ENCODE data around the gene PSMC4.
A peak's percentile ranks its signal among the peaks of the same experiment; 100 is the strongest.
"Not testable (repeated sequence)": the region's sequence is repeated elsewhere in the genome, so short reads cannot be mapped to it uniquely, and the experiment has no call there.

The PSMC4 gene

DNA sequence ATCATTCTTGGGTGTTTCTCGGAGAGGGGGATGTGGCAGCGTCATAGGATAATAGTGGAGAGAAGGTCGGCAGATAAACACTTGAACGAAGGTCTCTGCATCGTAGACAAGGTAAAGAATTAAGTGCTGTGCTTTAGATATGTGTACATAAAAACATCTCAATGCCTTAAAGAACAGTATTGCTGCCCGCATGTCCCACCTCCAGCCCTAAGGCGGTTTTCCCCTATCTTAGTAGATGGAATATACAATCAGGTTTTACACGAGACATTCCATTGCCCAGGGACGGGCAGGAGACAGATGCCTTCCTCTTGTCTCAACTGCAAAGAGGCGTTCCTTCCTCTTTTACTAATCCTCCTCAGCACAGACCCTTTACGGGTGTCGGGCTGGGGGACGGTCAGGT is 11.6 kb upstream of the PSMC4 start:
- H3K9me3 Mint-ChIP-seq; H3K27me3 Mint-ChIP-seq (ENCODE audit: low read depth); H3K36me3 Mint-ChIP-seq (ENCODE audit: low read depth): not testable (repeated sequence)
- Mint-ChIP-seq H3K4me1 (ENCODE audit: low read depth) (peaks cover 32% of the 10 kb centered on the region), H3K4me3 (peak overlapping the region; percentile 16), H3K27ac (peak overlapping the region; percentile 55)

DNA sequence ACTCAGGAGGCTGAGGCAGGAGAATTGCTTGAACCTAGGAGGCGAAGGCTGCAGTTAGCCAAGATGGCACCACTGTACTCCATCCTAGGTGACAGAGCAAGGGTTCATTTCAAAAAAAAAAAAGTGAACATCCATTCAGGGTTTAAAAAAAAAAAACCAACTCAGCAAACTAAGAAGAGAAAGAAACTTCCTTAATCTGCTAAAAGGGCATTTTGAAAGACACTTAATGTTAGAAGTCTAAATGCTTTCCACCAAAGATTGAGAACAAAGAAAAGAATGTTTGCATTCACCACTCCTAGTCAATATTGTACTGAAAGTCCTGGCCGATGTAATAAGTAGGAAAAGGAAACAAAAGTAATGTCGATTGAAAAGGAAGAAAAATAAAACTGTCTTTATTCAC is 7.1 kb upstream of the PSMC4 start:
- H3K4me3 Mint-ChIP-seq, result no peak overlapping the region
- H3K9me3 Mint-ChIP-seq, result no peaks in the 10 kb centered on the region
- H3K27me3 Mint-ChIP-seq (ENCODE audit: low read depth), result no peaks in the 10 kb centered on the region
- peaks cover 37% of the 10 kb centered on the region for H3K4me1 Mint-ChIP-seq (ENCODE audit: low read depth)
- peaks cover 11% of the 10 kb centered on the region for H3K36me3 Mint-ChIP-seq (ENCODE audit: low read depth)
- no peak overlapping the region for H3K27ac Mint-ChIP-seq

DNA sequence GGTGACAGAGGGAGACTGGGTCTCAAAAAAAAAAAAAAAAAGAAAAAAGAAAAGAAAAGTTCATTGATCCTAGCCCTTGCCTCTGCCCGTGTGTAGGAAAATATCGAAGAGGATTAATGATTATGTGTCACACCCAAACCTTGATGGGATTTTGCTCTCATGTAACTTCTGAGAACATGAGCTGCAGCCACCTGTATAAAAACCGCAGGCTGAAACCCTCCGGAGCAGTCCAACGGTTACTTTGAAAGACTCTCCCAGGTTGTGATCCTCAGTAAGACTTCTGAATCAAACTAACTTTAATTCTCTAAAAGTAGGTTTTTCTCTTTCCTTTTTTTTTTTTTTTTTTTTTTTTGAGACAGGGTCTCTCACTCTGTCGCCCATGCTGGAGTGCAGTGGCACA is 4.3 kb upstream of the PSMC4 start:
- H3K9me3 Mint-ChIP-seq, result no peaks in the 10 kb centered on the region
- H3K4me3 Mint-ChIP-seq, result no peak overlapping the region
- no peaks in the 10 kb centered on the region for H3K27me3 Mint-ChIP-seq (ENCODE audit: low read depth)
- H3K36me3 Mint-ChIP-seq (ENCODE audit: low read depth), result peaks cover 20% of the 10 kb centered on the region
- no peak overlapping the region for H3K27ac Mint-ChIP-seq
- H3K4me1 Mint-ChIP-seq (ENCODE audit: low read depth), result peaks cover 42% of the 10 kb centered on the region

DNA sequence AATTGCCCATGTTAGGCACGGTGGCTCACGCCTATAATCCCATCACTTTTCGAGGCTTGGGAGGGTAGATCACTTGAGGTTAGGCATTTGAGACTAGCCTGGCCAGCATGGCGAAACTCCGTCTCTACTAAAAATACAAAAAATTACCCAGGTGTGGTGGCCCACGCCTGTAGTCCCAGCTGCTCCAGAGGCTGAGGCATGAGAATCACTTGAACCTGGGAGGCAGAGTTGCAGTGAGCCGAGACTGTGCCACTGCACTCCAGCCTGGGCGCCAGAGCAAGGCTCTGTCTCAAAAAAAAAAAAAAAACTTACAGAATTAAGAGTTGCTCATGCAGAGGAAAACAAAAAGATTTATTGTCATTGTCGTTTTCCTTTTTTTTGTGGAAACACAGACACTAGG is 3.4 kb upstream of the PSMC4 start:
- no peaks in the 10 kb centered on the region for H3K27me3 Mint-ChIP-seq (ENCODE audit: low read depth)

DNA sequence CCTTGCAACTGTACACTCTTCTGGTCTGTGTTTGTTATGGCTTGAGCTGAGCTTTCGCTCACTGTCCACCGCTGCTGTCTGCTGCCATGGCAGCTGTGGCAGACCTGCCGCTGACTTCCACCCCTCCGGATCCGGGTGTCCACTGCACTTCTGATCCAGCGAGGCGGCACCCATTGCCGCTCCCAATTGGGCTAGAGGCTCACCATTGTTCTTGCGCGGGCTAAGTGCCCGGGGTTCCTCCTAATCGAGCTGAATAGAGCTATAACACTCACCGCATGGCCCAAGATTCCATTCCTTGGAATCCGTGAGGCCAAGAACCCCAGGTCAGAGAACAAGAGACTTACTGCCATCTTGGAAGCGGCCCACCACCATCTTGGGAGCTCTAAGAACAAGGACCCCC is 2.2 kb upstream of the PSMC4 start:
- H3K27me3 Mint-ChIP-seq (ENCODE audit: low read depth), result no peaks in the 10 kb centered on the region
- no peak overlapping the region for H3K4me3 Mint-ChIP-seq
- peaks cover 46% of the 10 kb centered on the region for H3K4me1 Mint-ChIP-seq (ENCODE audit: low read depth)
- peaks cover 25% of the 10 kb centered on the region for H3K36me3 Mint-ChIP-seq (ENCODE audit: low read depth)
- H3K9me3 Mint-ChIP-seq, result no peaks in the 10 kb centered on the region
- H3K27ac Mint-ChIP-seq, result peak overlapping the region; percentile 98

More for the DNA sequence above, 3.4 kb upstream of the PSMC4 start:
- Mint-ChIP-seq H3K36me3 (ENCODE audit: low read depth) (peaks cover 22% of the 10 kb centered on the region), H3K4me1 (ENCODE audit: low read depth) (peaks cover 50% of the 10 kb centered on the region), H3K27ac (no peak overlapping the region), H3K4me3 (no peak overlapping the region), H3K9me3 (no peaks in the 10 kb centered on the region)

DNA sequence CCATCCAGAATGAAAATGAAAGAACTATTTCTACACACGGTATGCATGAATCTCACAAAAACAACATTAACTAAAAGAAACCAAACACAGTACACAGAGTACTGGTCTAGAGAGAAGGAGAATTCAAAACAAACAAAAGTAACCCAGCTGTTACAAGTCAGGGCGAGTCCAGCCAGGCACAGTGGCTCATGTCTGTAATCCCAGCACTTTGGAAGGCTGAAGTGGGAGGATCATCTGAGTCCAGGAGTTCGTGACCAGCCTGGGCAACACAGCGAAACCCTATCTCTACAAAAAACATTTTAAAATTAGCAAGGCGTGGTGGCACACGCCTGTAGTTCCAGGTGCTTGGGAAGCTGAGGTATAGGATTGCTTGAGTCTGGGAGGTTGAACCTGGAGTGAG is 1.7 kb upstream of the PSMC4 start:
- Mint-ChIP-seq H3K9me3 (no peaks in the 10 kb centered on the region), H3K4me1 (ENCODE audit: low read depth) (peaks cover 43% of the 10 kb centered on the region), H3K4me3 (peak overlapping the region; percentile 97), H3K36me3 (ENCODE audit: low read depth) (peaks cover 27% of the 10 kb centered on the region), H3K27ac (peak overlapping the region; percentile 98), H3K27me3 (ENCODE audit: low read depth) (no peaks in the 10 kb centered on the region)

DNA sequence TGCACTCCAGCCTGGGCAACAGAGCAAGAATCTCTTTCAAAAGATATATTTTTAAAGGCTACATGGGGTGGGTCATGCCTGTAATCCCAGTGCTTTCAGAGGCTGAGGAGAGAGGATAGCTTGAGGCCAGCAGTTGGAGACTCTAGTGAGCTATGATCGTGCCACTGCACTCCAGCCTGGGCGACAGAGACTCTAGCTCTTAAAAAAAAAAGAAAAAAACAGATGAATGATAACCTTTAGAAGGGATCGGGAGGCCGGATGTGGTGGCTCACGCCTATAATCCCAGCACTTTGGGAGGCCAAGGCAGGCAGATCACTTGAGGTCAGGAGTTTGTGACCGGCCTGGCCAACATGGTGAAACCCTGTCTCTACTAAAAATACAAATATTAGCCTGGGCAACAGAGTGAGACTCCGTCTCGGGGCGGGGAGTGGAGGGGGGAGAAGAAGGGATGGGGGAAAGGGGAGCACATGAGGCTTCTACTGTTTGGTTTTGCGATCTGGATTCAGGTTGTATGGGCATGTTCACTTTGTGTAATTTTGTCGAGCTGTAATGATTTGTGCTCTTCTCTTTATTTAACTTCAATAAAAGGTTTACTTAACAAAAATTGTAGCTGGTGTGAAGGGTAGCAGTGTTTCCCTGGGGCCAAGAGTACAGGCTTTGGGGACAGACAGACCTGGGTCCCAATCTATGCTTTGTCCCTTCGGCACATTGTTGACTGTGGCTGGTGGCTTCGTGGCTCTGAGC is 1.1 kb upstream of the PSMC4 start:
- peak overlapping the region; percentile 97 for H3K4me3 Mint-ChIP-seq
- peaks cover 31% of the 10 kb centered on the region for H3K36me3 Mint-ChIP-seq (ENCODE audit: low read depth)
- H3K27me3 Mint-ChIP-seq (ENCODE audit: low read depth), result no peaks in the 10 kb centered on the region
- peak overlapping the region; percentile 98 for H3K27ac Mint-ChIP-seq
- no peaks in the 10 kb centered on the region for H3K9me3 Mint-ChIP-seq
- peaks cover 43% of the 10 kb centered on the region for H3K4me1 Mint-ChIP-seq (ENCODE audit: low read depth)

DNA sequence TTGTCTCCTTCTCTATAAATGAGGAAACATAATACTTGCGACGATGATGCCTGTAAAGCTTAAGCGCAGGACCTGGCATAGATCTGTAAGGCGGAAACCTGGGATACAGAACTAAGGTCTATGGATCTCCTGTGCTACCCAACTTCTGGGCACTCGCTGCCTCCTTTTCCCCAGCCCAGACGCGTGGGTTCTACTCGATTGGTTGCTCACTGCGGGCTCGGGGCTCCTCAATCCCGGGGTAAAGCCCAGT is 615 bp upstream of the PSMC4 start:
- no peaks in the 10 kb centered on the region for H3K27me3 Mint-ChIP-seq (ENCODE audit: low read depth)
- peaks cover 34% of the 10 kb centered on the region for H3K36me3 Mint-ChIP-seq (ENCODE audit: low read depth)

DNA sequence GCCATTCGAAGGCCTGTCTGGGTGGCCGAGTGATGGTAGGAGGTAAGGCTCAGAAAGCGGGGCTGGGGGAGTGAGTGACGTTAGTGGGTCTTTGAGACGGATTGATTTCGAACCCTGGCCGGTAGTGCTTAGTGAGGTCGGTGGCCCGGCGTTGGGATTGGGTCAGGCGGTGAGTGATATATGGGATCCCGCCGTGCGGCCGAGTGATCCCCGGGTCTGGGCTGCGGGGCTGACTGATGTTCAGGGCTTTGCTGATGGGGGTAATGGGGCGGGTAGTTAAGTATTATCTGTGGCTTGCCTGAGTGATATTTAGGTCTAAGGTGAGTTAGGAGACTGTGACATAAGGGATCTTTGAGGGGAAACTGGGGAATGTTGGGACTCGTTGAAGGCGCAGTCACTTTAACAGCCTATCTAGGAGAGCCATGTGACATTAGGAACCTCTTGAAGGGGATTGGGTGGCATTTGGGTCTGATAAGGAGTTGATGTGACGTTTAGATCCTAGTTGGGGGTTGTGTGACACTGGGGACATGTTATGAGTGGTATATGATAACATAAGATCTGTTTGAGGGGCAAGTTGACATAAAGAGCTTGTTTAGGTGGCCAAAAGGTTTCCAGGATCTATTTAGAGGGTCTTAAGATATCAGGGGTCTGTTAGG is 543 bp downstream of the PSMC4 start:
- H3K36me3 Mint-ChIP-seq (ENCODE audit: low read depth), result peaks cover 40% of the 10 kb centered on the region
- no peaks in the 10 kb centered on the region for H3K27me3 Mint-ChIP-seq (ENCODE audit: low read depth)
- H3K9me3 Mint-ChIP-seq, result no peaks in the 10 kb centered on the region
- peaks cover 43% of the 10 kb centered on the region for H3K4me1 Mint-ChIP-seq (ENCODE audit: low read depth)
- H3K4me3 Mint-ChIP-seq, result peak overlapping the region; percentile 97
- H3K27ac Mint-ChIP-seq, result peak overlapping the region; percentile 98

More for the DNA sequence above, 615 bp upstream of the PSMC4 start:
- Mint-ChIP-seq H3K27ac (peak overlapping the region; percentile 98), H3K4me3 (peak overlapping the region; percentile 97), H3K4me1 (ENCODE audit: low read depth) (peaks cover 43% of the 10 kb centered on the region), H3K9me3 (no peaks in the 10 kb centered on the region)

DNA sequence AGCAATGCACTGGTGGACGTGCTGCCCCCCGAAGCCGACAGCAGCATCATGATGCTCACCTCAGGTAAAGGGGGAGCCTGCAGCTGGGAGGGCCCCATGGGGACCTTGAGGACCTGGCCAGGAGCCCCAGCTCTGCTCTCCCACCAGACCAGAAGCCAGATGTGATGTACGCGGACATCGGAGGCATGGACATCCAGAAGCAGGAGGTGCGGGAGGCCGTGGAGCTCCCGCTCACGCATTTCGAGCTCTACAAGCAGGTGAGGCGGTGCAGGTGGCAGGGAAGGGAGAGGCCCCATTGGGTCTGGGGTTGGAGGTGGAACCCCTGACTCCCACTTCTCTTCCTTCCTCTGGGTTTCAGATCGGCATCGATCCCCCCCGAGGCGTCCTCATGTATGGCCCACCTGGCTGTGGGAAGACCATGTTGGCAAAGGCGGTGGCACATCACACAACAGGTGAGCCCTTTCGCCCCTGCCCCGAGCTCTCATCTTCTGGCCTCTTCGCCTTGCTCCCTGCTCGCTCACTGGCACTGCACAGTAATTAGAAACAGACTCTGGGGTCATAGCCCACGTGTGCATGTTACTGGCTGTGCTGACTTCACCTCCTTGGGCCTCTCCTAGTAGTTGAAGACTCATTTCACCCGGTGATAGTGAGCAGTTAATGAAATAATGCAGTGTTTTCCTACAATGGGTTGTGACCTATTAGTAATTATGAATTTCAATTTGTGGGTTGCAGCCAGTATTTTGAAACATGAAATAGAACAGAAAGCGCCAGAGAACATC is 3.6 kb downstream of the PSMC4 start:
- Mint-ChIP-seq H3K27me3 (ENCODE audit: low read depth) (no peaks in the 10 kb centered on the region), H3K4me3 (no peak overlapping the region), H3K27ac (no peak overlapping the region), H3K36me3 (ENCODE audit: low read depth) (peaks cover 54% of the 10 kb centered on the region), H3K9me3 (no peaks in the 10 kb centered on the region), H3K4me1 (ENCODE audit: low read depth) (peaks cover 23% of the 10 kb centered on the region)

DNA sequence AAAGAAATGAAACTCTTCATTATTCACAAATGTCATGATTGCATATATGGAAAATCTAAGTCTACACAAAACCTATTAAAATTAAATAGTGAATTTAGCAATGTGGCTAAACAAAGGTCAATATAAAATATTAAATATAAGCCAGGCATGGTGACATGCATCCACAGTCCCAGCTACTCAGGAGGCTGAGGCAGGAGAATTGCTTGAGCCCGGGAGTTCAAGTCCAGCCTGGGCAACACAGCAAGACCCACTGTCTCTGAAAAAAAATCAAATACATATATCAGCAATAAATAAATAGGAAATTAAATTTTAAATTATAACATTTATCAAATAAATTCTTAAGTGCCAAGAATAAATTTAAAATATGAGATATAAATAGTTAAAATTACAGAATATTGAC is 11.9 kb downstream of the PSMC4 start:
- peaks cover 86% of the 10 kb centered on the region for H3K36me3 Mint-ChIP-seq (ENCODE audit: low read depth)
- H3K27me3 Mint-ChIP-seq (ENCODE audit: low read depth), result no peaks in the 10 kb centered on the region
- no peaks in the 10 kb centered on the region for H3K4me1 Mint-ChIP-seq (ENCODE audit: low read depth)
- peaks cover 42% of the 10 kb centered on the region for H3K9me3 Mint-ChIP-seq
- no peak overlapping the region for H3K4me3 Mint-ChIP-seq
- H3K27ac Mint-ChIP-seq, result no peak overlapping the region

DNA sequence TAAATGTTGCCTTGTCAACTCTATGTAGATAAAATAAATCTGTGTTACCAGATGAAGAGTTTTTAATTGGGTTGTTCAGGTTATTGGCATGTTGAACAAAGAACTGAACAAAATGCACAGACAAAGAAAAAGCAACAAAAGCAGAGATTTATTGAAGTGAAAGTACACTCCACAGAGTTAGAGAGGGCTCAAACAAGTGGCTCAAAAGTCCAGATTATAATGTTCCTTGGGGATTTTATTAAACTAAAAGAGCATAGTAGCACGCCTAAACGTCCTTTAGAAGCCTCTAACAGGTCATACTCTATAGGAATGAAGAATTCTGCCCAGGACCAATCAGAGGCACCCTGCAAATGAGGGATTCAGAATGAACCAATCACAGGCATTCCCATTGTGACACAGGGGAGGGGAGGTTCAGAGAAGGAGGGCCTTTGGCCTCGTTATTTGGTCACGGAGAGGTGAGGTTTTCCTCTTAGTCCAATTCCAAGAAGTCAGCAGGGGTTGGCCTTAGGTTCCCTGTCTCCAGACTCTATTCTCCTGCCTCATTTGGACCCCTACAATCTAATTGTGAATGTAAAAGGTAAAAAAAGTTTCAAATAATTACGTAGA is 12.8 kb downstream of the PSMC4 start:
- no peak overlapping the region for H3K4me3 Mint-ChIP-seq
- no peaks in the 10 kb centered on the region for H3K27me3 Mint-ChIP-seq (ENCODE audit: low read depth)
- H3K9me3 Mint-ChIP-seq, result peaks cover 43% of the 10 kb centered on the region
- H3K27ac Mint-ChIP-seq, result no peak overlapping the region
- H3K4me1 Mint-ChIP-seq (ENCODE audit: low read depth), result no peaks in the 10 kb centered on the region
- peaks cover 77% of the 10 kb centered on the region for H3K36me3 Mint-ChIP-seq (ENCODE audit: low read depth)

DNA sequence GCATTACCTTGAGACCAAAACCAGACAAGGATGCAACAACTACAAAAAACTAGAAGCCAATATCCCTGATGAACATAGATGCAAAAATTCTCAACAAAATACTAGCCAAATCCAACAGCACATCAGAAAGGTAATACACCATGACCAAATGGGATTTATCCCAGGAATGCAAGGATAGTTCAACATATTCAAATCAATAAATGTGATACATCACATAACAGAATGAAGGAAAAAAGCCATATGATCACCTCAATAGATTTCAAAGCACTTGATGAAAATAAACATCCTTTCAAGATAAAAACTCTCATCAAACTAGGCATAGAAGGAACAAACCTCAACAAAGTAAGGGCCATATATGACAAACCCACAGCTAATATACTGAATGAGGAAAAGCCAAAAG is 15.7 kb downstream of the PSMC4 start:
- H3K4me3 Mint-ChIP-seq, result no peak overlapping the region
- peaks cover 46% of the 10 kb centered on the region for H3K9me3 Mint-ChIP-seq
- H3K27ac Mint-ChIP-seq, result no peak overlapping the region
- peaks cover 6% of the 10 kb centered on the region for H3K4me1 Mint-ChIP-seq (ENCODE audit: low read depth)
- peaks cover 55% of the 10 kb centered on the region for H3K36me3 Mint-ChIP-seq (ENCODE audit: low read depth)
- no peaks in the 10 kb centered on the region for H3K27me3 Mint-ChIP-seq (ENCODE audit: low read depth)

DNA sequence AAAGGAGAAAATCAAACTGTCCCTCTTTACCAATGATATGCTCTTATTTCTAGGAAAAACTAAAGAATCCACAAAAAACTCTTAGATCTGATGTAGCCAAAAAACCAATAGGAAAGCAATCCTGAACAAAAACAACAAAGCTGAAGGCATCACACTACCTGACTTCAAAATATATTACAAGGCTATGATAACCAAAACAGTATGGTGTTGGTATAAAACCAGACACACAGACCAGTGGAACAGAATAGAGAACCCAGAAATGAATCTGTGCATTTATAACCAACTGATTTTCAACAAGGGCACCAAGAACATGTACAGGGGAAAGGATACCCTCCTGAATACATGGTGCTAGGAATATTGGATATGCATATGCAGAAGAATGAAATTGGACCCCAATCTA is 16.2 kb downstream of the PSMC4 start:
- peaks cover 51% of the 10 kb centered on the region for H3K36me3 Mint-ChIP-seq (ENCODE audit: low read depth)
- H3K27me3 Mint-ChIP-seq (ENCODE audit: low read depth), result no peaks in the 10 kb centered on the region
- peaks cover 6% of the 10 kb centered on the region for H3K4me1 Mint-ChIP-seq (ENCODE audit: low read depth)
- H3K9me3 Mint-ChIP-seq, result peaks cover 47% of the 10 kb centered on the region
- H3K4me3 Mint-ChIP-seq, result no peak overlapping the region
- H3K27ac Mint-ChIP-seq, result no peak overlapping the region

DNA sequence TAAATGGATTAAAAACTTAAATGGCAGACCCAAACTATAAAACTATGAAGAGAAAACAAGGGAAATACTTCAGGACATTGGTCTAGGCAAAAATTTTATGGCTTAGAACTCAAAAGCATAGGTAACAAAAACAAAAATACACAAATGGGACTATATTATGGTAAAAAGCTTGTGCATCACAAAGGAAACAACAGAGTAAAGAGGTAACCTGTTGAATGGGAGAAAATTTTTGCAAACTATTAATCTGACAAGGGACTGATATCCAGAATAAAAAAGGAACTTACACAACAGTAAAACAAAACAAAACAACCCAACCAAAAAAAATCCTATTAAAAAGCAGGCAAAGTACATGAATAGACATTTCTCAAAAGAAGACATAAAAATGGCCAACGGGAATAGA is 16.6 kb downstream of the PSMC4 start:
- Mint-ChIP-seq H3K27ac (no peak overlapping the region), H3K27me3 (ENCODE audit: low read depth) (no peaks in the 10 kb centered on the region), H3K4me1 (ENCODE audit: low read depth) (peaks cover 6% of the 10 kb centered on the region), H3K36me3 (ENCODE audit: low read depth) (peaks cover 49% of the 10 kb centered on the region), H3K4me3 (no peak overlapping the region), H3K9me3 (peaks cover 51% of the 10 kb centered on the region)

Data from T-helper 1 cell treated with Interleukin-12 subunit alpha and Interleukin-12 subunit beta and Interleukin-4 antibody, amounts not matched to agents 30 μg/mL and 1 μg/mL, for 36 hours (primary cell).